Measurements from ENCODE around the gene SLC41A3. TPM values are rescaled to one million over a fixed set of nuclear protein-coding genes. Genes with fewer than 3 reads are reported as not detected.

Gene SLC41A3
- total and polyA plus RNA-seq, 10 of the 15 experiments (the other 5 are each of a cell fraction or from before 2014, with no cell fraction given): 8.3 to 29.5 (median 16.7) TPM

- TF ChIP-seq EZH2 (IDR thresholded peaks at IDR 0.05; ENCODE audit: borderline replicate concordance, control insufficient read depth, low read depth, low read length): no peak
- FAIRE-seq: no peak
- Histone ChIP-seq H3K79me2 (ENCODE audit: control insufficient read depth, insufficient read depth, low read length) (no peaks in the 10 kb centered on the region), H3K27me3 (replicated peaks in 1 of 2; ENCODE audit: control insufficient read depth in 2 of 2, insufficient read depth in 2 of 2, low read length in 1 of 2) (no peaks in the 10 kb centered on the region), H3K9me3 (replicated peaks; ENCODE audit: control insufficient read depth, insufficient read depth, low read length) (no peaks in the 10 kb centered on the region), H3K9ac (ENCODE audit: control insufficient read depth, insufficient read depth, low read length) (no peak overlapping the region), H3K4me2 (ENCODE audit: control insufficient read depth, insufficient read depth) (no peak overlapping the region), H4K20me1 (ENCODE audit: control insufficient read depth, insufficient read depth) (no peaks in the 10 kb centered on the region), H2AFZ (ENCODE audit: control insufficient read depth, low read depth, low read length) (no peak overlapping the region), H3K27ac (ENCODE audit: control insufficient read depth, insufficient read depth) (no peak overlapping the region), H3K4me3 (no peak overlapping the region), H3K36me3 (ENCODE audit: control insufficient read depth in 2 of 2, insufficient read depth in 2 of 2, low read length in 1 of 2) (no peaks in the 10 kb centered on the region), H3K4me1 (ENCODE audit: control insufficient read depth, insufficient read depth, low read length) (no peaks in the 10 kb centered on the region)
- no TSS peak for BruUV-seq (replicated peaks)
- ChIA-PET SMC1A (ENCODE audit: uncharacterized antibody, unreplicated experiment) (no interaction called here), RAD21 (ENCODE audit: unreplicated experiment) (no interaction called here), CTCF (no interaction called here), POLR2A (no interaction called here)
- WGBS (ENCODE audit: insufficient coverage, insufficient replicate concordance, low lambda C conversion rate, missing lambda C conversion rate): 29% methylated on average over 8 of the region's 8 CpGs
- DNase-seq (ENCODE audit: low read depth, low spot score): no peak
- ATAC-seq: no peak
- intact Hi-C loops (cut with micrococcal nuclease; ENCODE audit: unreplicated experiment): no loop called here
- in situ Hi-C loops (cut with MboI): no loop called here
Observed at GRCh38 chr3:126107957-126108675, 24.2 kb upstream of the SLC41A3 start.

GRCh38 chr3:126107203-126107939 is 23.4 kb upstream of the SLC41A3 start:
- no peak for TF ChIP-seq ATF7 (IDR thresholded peaks at IDR 0.05; ENCODE audit: low read depth)
- TF ChIP-seq SUPT20H (IDR thresholded peaks at IDR 0.05; ENCODE audit: borderline replicate concordance, control insufficient read depth, low read depth, low read length): no peak
- TF ChIP-seq HCFC1 (IDR thresholded peaks at IDR 0.05; ENCODE audit: low read length): no peak
- TF ChIP-seq YY1 (IDR thresholded peaks at IDR 0.05; ENCODE audit: low read depth, low read length): no peak
- TF ChIP-seq RAD51 (IDR thresholded peaks at IDR 0.05): no peak
- BruUV-seq (replicated peaks): no TSS peak
- no peak overlapping the region for H3K4me3 ChIP-seq
- no peaks in the 10 kb centered on the region for H3K9me3 ChIP-seq (replicated peaks; ENCODE audit: control insufficient read depth, insufficient read depth, low read length)
- ChIA-PET POLR2A (no interaction called here), RAD21 (ENCODE audit: unreplicated experiment) (no interaction called here), CTCF (no interaction called here), SMC1A (ENCODE audit: uncharacterized antibody, unreplicated experiment) (no interaction called here)
- no peak overlapping the region for H2AFZ ChIP-seq (ENCODE audit: control insufficient read depth, low read depth, low read length)
- WGBS (ENCODE audit: insufficient coverage, insufficient replicate concordance, low lambda C conversion rate, missing lambda C conversion rate): 48% methylated on average over 17 of the region's 17 CpGs
- in situ Hi-C loops (cut with MboI) (no loop called here), intact Hi-C loops (cut with micrococcal nuclease; ENCODE audit: unreplicated experiment) (no loop called here)
- no peak overlapping the region for H3K9ac ChIP-seq (ENCODE audit: control insufficient read depth, insufficient read depth, low read length)
- no peaks in the 10 kb centered on the region for H3K27me3 ChIP-seq (replicated peaks in 1 of 2; ENCODE audit: control insufficient read depth in 2 of 2, insufficient read depth in 2 of 2, low read length in 1 of 2)
- no peaks in the 10 kb centered on the region for H3K79me2 ChIP-seq (ENCODE audit: control insufficient read depth, insufficient read depth, low read length)
- no peaks in the 10 kb centered on the region for H3K36me3 ChIP-seq (ENCODE audit: control insufficient read depth in 2 of 2, insufficient read depth in 2 of 2, low read length in 1 of 2)
- DNase-seq (ENCODE audit: low read depth, low spot score) (no peak), FAIRE-seq (no peak), ATAC-seq (no peak)
- H3K27ac ChIP-seq (ENCODE audit: control insufficient read depth, insufficient read depth): no peak overlapping the region
- H3K4me2 ChIP-seq (ENCODE audit: control insufficient read depth, insufficient read depth): no peak overlapping the region
- no peaks in the 10 kb centered on the region for H3K4me1 ChIP-seq (ENCODE audit: control insufficient read depth, insufficient read depth, low read length)
- no peaks in the 10 kb centered on the region for H4K20me1 ChIP-seq (ENCODE audit: control insufficient read depth, insufficient read depth)
